GM12873 (cell line): ENCODE measurements around the gene HHATL.

ENCODE experiments used
- TF ChIP-seq, protein P1 (sequence below): IDR thresholded peaks from 2 replicates; pipeline ENCODE4 v1.5.1; 2012; ENCODE audit warnings: low read depth, mild to moderate bottlenecking, moderate library complexity, low read length, control low read depth; ENCODE audit not compliant: insufficient read depth; ENCODE audit errors: missing control alignments

HHATL gene

DNA sequence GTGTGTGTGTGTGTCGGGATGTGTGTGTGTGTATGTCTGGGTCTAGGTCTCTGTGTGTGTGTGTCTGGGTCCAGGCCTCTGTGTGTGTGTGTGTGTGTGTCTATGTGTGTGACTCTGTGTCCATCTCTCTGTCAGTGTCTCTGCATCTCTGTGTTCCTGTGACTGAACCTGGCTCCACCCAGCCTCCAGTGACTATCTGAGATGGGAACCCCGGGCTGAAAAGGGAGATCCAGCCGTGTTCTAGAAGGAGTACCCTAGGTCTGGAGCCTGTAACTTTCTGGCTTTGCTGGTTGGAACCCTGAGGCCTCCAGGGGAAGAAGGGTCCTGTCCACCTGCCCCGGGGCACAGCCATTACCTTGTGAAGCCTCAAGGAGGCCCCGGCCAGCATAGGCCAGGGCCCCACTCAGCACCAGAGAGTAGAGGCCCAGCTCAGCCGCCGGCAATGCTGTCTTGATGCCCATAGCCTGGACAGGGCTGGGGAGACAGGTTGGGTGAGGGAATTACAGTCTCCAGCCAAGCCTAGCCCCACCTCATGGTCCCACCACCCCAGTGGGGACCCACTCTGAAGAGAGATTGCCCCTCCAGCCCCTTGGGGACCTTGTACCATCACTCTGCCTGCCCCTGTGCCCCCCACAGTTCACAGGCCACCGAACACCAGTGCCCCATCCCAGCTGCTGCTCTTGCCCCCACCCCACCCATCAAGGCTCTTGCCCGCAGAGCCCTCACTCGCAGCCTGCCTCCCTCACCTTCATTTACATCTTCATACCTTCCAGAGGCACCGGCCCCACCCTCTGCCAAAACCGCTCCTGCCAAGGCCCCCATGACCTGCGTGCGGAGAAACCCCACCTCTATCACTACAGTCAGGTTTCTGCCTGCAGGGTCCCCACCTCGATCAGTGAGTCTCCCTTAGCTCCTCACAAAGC lies 2.0 kb downstream of the HHATL start:
- TF ChIP-seq, protein P1, sequence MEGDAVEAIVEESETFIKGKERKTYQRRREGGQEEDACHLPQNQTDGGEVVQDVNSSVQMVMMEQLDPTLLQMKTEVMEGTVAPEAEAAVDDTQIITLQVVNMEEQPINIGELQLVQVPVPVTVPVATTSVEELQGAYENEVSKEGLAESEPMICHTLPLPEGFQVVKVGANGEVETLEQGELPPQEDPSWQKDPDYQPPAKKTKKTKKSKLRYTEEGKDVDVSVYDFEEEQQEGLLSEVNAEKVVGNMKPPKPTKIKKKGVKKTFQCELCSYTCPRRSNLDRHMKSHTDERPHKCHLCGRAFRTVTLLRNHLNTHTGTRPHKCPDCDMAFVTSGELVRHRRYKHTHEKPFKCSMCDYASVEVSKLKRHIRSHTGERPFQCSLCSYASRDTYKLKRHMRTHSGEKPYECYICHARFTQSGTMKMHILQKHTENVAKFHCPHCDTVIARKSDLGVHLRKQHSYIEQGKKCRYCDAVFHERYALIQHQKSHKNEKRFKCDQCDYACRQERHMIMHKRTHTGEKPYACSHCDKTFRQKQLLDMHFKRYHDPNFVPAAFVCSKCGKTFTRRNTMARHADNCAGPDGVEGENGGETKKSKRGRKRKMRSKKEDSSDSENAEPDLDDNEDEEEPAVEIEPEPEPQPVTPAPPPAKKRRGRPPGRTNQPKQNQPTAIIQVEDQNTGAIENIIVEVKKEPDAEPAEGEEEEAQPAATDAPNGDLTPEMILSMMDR = no peak

DNA sequence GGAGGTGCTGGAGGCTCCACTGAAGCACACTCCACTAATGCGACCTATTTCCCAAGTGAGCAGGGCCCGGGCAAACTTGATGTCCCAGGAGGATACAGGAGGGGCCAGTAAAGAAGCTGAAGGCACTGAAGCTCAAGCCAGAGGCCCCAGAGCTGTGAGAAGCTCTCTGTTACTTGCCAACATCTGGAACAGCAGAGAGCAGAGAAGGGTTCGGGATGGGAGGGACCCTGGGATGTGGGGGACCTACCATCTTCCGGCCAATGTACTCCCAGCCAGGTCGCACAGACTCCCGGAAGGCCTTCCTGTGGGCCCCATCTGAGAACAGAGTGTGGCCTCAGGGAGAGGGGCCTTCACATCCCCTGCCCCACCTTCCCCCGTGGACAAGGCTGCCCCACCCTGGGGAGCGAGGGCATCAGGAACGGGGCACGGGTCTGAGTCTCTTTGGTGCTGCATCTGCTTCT lies 3.1 kb downstream of the HHATL start:
- TF ChIP-seq, protein P1 = no peak

DNA sequence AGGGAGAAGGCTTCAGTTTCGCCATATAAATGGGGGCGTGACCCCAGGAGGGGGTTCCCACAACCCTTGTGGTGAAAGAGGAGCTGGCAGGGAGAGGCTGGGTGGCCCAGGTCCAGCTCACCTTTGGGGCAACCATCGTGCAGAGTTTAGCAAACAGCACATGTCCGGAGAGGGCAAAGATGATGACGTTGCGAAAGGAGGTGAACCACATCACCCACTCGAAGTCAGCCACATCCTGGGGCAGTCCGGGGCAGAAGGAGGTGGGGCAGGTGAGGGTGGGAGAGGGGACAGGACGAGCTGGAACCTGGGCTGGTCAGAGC lies 3.7 kb downstream of the HHATL start:
- TF ChIP-seq, protein P1 = no peak

DNA sequence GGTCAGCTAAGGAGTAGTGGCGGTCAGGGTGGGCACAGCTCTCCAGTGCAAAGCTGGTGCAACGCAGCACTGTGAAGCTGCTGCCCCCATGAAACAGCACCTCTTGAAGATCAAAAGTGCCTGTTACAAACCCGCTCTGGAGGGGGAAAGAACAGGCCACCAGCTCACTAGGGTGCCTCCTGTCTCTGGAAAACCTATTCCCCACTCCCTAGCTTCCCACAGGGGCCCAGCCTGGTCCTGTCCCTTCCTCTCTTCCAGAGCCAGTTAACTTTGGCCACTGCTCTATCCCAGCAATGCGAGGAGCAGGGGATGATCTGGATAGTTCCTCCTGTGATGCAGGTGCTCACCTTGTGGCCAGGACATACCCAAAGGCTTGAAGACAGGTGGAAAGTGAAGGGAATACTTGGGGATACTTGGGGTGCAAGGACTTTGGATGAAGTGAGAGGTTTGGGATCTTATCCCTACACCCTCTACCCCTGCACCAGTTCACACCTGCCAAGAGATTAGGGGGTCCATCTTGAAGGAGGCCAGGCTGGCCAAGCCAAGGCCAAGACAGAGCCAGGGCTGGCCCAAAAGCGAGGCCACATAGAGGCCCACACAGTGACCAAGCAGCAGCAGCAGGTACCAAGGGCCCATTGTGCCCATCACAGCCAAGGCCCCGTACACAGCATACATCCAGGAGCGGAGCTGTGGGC lies 4.2 kb downstream of the HHATL start:
- TF ChIP-seq, protein P1 = no peak

DNA sequence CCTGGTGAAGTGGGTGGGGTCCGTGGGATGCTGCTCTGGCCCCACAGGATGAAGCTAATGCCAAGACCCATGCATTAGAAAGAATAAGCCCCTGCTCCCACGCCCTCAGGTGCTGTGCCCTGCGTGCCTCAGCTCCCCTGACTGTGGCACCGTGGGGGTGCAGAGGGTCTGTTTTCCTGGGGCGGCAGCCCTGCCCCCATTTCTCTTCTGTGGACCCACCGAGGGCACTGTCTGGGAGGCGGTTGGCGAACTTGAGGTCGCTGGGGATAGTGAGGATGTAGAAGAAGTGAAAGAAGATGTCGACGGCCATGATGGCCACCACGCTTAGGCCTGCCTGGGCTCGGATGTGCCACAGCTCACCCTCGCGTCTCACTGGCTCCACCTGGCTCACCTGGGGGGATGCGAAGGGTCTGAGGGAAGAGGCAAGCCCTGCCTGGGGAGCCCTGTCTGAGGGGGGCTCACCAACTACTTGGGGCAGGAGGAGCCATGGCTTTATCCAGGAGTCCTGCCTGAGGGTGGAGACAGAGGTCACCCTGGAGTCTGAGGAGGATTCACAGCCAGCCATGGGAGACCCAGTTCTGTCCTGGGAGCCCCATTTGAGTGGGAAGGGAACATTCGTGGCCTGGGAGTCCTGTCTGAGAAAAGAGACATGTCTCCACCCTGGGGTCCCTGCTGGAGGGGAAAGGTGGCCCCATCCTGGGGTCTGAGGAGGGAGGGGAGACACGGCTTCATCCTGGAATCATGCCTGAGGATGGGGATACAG lies 5.1 kb downstream of the HHATL start:
- TF ChIP-seq, protein P1 = no peak

DNA sequence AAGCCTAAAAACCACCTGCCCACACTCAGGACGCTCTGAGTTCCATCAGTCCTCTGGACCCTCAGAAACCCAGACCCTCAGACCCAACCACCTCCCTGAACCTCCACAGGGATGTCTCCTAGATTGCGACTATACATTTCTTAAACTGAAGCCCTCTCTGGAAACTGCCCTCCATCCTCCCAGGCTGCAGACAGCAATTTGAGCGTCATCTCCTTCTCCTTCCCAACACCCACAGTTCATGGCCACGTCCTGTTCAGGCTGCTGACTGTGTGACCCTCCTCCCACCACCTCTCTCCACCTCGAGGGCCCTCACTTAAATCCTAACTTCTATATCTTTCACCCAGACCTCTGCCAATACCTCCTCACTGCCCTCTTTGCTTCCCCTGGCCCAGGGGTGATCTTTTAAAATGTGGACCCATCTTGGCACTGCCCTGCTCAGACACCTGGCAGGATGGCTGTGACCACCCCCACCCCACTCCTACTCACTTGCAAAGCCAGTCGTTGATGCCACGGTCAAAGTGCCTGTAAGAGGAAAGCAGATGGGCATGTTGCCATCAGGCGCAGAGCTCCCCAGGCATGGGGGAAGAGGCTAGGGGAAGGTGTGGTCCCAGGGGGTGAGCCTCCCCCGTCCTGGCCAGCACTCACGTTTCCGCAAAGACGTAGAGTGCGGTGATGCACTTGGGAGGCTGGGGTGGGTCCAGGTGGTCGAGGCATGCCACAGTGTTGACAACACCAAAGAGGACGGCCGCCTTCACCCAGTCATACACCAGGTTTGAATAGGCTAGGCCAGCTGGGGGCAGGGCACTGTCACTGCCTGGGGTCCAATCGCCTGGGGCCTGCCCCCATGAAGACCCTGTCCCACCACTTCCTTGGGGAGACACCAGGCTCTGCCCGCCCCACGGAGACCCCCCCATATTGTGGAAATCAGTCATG lies 6.0 kb downstream of the HHATL start:
- TF ChIP-seq, protein P1 = no peak
